Measurements from ENCODE around the gene BAX. TPM values are rescaled to one million over a fixed set of nuclear protein-coding genes. Genes with fewer than 3 reads are reported as not detected.
A peak's percentile ranks its signal among the peaks of the same experiment; 100 is the strongest.

The BAX gene
- total RNA-seq, 1 experiment from 2014 or later, result 141 TPM

DNA sequence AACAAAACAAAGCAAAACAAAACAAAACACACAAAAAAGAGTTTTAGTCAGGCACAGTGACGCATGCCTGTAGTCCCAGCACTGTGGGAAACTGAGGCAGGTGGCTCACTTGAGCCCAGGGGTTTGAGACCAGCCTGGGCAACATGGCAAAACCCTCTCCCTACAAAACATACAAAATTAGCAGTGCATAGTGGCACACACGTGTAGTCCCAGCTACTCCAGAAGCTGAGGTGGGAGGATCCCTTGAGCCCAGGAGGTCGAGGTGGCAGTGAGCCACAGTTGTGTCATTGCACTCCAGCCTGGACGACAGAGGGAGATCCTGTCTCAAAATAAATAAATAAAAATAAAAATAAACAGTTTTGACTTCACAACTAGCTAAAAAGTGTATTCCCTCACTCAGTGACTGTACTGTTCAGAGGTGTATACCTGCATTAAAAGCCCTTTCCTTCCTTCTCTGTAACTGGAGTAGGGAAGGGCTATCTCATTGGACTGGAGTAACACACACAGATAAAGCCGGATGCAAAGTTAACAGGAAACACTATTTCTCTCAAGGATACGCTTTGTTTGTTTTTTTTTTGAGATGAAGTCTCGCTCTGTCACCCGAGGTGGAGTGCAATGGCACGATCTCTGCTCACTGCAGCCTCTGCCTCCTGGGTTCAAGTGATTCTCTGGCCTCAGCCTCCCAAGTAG is 3.7 kb upstream of the BAX start:
- H3K36me3 Mint-ChIP-seq (ENCODE audit: insufficient read depth, unreplicated experiment), result peaks cover 21% of the 10 kb centered on the region
- peaks cover 12% of the 10 kb centered on the region for H3K4me1 Mint-ChIP-seq (ENCODE audit: low read depth, unreplicated experiment)
- CTCF ChIA-PET, result no interaction called here
- no peak for DNase-seq
- no TSS peak for BruUV-seq (replicated peaks)
- intact Hi-C loops (cut with micrococcal nuclease; ENCODE audit: unreplicated experiment), result no loop called here
- peaks cover 2% of the 10 kb centered on the region for H3K9me3 Mint-ChIP-seq (ENCODE audit: low read depth, unreplicated experiment)
- no peak overlapping the region for H3K4me3 Mint-ChIP-seq (ENCODE audit: low read depth, unreplicated experiment)
- no peak overlapping the region for H3K27ac Mint-ChIP-seq (ENCODE audit: unreplicated experiment)
- no peaks in the 10 kb centered on the region for H3K27me3 Mint-ChIP-seq (ENCODE audit: unreplicated experiment)
- TF ChIP-seq CTCF (IDR thresholded peaks at IDR 0.05; ENCODE audit: unreplicated experiment), result no peak

DNA sequence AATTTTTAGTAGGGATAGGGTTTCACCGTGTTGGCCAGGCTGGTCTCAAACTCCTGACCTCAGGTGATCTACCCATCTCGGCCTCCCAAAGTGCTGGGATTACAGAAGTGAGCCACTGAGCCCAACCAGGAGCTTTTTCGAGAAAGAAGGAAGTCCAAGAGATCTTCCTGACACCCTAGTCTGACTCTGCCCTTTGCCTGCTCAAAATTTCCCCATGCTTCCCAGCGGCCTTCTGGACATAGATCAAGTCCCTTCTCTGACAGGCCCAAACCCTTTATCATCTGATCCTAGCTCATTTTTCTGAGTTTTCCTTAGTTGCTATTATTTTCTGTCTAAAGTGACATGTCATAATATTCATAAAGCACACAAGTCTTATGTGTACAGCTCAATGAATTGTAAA is 1.5 kb upstream of the BAX start:
- H3K9me3 Mint-ChIP-seq (ENCODE audit: low read depth, unreplicated experiment), result peaks cover 2% of the 10 kb centered on the region
- H3K4me3 Mint-ChIP-seq (ENCODE audit: low read depth, unreplicated experiment), result no peak overlapping the region
- no peak overlapping the region for H3K27ac Mint-ChIP-seq (ENCODE audit: unreplicated experiment)
- CTCF ChIA-PET, result no interaction called here
- intact Hi-C loops (cut with micrococcal nuclease; ENCODE audit: unreplicated experiment), result no loop called here
- BruUV-seq (replicated peaks), result no TSS peak
- no peak for TF ChIP-seq CTCF (IDR thresholded peaks at IDR 0.05; ENCODE audit: unreplicated experiment)
- no peak for DNase-seq
- H3K4me1 Mint-ChIP-seq (ENCODE audit: low read depth, unreplicated experiment), result peaks cover 24% of the 10 kb centered on the region
- H3K36me3 Mint-ChIP-seq (ENCODE audit: insufficient read depth, unreplicated experiment), result peaks cover 41% of the 10 kb centered on the region
- H3K27me3 Mint-ChIP-seq (ENCODE audit: unreplicated experiment), result no peaks in the 10 kb centered on the region

- peaks cover 51% of the 10 kb centered on the region for H3K36me3 Mint-ChIP-seq (ENCODE audit: insufficient read depth, unreplicated experiment)
- peak overlapping the region; percentile 88 for H3K27ac Mint-ChIP-seq (ENCODE audit: unreplicated experiment)
These were observed 583 bp upstream of the BAX start for GRCh38 chr19:48953990-48954594.

DNA sequence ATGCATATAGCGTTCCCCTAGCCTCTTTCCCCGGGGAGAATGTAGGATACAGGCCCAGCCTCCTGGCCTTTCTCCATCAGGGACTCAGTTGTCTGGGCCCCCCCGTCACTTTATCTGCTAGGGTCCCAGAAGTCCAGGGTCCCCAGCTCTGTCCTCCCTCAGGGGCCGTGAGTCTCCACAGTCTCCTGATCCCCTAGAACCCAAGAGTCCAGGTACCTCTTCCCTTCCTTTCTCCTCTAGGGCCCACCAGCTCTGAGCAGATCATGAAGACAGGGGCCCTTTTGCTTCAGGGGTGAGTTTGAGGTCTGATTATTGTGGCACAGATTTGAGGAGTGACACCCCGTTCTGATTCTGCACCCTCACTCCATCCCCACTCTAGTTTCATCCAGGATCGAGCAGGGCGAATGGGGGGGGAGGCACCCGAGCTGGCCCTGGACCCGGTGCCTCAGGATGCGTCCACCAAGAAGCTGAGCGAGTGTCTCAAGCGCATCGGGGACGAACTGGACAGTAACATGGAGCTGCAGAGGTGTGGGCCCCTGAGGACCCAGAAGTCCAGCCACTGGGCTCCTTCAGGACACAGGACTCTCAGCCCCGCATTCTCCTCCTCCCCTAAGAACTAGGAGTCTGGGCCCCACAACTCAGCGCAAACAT is 758 bp downstream of the BAX start:
- Mint-ChIP-seq H3K27ac (ENCODE audit: unreplicated experiment) (peak overlapping the region; percentile 83), H3K9me3 (ENCODE audit: low read depth, unreplicated experiment) (no peaks in the 10 kb centered on the region), H3K4me1 (ENCODE audit: low read depth, unreplicated experiment) (peaks cover 24% of the 10 kb centered on the region), H3K4me3 (ENCODE audit: low read depth, unreplicated experiment) (peak overlapping the region; percentile 72), H3K36me3 (ENCODE audit: insufficient read depth, unreplicated experiment) (peaks cover 61% of the 10 kb centered on the region), H3K27me3 (ENCODE audit: unreplicated experiment) (no peaks in the 10 kb centered on the region)
- CTCF ChIA-PET, result interaction anchor here (1.1 to 1.5 kb wide), 2 partner anchors 9 to 38 kb away, joined by 3 to 4 read pairs; partner anchors contain the start of genes GYS1 and RUVBL2
- intact Hi-C loops (cut with micrococcal nuclease; ENCODE audit: unreplicated experiment), result no loop called here
- DNase-seq, result no peak
- no peak for TF ChIP-seq CTCF (IDR thresholded peaks at IDR 0.05; ENCODE audit: unreplicated experiment)
- BruUV-seq (replicated peaks), result no TSS peak

More at GRCh38 chr19:48953990-48954594, 583 bp upstream of the BAX start:
- TSS peak; percentile 64 for BruUV-seq (replicated peaks)
- peaks cover 24% of the 10 kb centered on the region for H3K4me1 Mint-ChIP-seq (ENCODE audit: low read depth, unreplicated experiment)
- no peak for TF ChIP-seq CTCF (IDR thresholded peaks at IDR 0.05; ENCODE audit: unreplicated experiment)
- H3K27me3 Mint-ChIP-seq (ENCODE audit: unreplicated experiment), result no peaks in the 10 kb centered on the region
- no peaks in the 10 kb centered on the region for H3K9me3 Mint-ChIP-seq (ENCODE audit: low read depth, unreplicated experiment)
- H3K4me3 Mint-ChIP-seq (ENCODE audit: low read depth, unreplicated experiment), result peak overlapping the region; percentile 72
- no peak for DNase-seq
- CTCF ChIA-PET, result interaction anchor here (0.7 to 1.5 kb wide), 7 partner anchors 10 to 54 kb away, joined by 3 to 7 read pairs (median 4); partner anchors contain the start of genes GYS1, NUCB1 and RUVBL2
- intact Hi-C loops (cut with micrococcal nuclease; ENCODE audit: unreplicated experiment), result no loop called here
